H1 (cell line): Measurements from ENCODE around the gene OR11H7. TPM values are rescaled to one million over a fixed set of nuclear protein-coding genes. Genes with fewer than 3 reads are reported as not detected.
"Not testable (repeated sequence)": the region's sequence is repeated elsewhere in the genome, so short reads cannot be mapped to it uniquely, and the experiment has no call there.

Experiments used
- CTCF ChIA-PET: fragments of 300-600 bp; sonication (Branson Sonifier 250); formaldehyde crosslinking; loops from one replicate; lab custom pipeline; 2021; ENCODE audit not compliant: partially characterized antibody; lab: Charles Lee
- POLR2A ChIA-PET: fragments of 300-600 bp; sonication (Branson Sonifier 250); formaldehyde crosslinking; loops from one replicate; lab custom pipeline; 2021; ENCODE audit warnings: inconsistent platforms; ENCODE audit not compliant: partially characterized antibody; lab: Charles Lee
- DNase-seq, 2 experiments: peaks; one replicate each; pipeline versions ENCODE4 v3.0.0 to v3.0.0-alpha.2; 2010 to 2022; ENCODE audit warnings: low spot score in 2 of 2, low read depth in 1 of 2, mixed read lengths in 1 of 2
- FAIRE-seq: peaks from 2 replicates; lab custom pipeline; 2011; peaks lifted over from hg19 to GRCh38; lab: Jason Lieb, UNC
- H2AFZ ChIP-seq: 2 replicates; pipeline ENCODE4 v1.8.1; 2012; ENCODE audit warnings: low read length, inconsistent platforms
- H2AK5ac ChIP-seq: 2 replicates; pipeline ENCODE4 v1.6.1; 2013; ENCODE audit warnings: low read depth, low read length
- H2BK120ac ChIP-seq: replicated peaks from 2 replicates; pipeline ENCODE3; 2013; ENCODE audit warnings: low read depth, low read length, inconsistent platforms
- H2BK12ac ChIP-seq: 2 replicates; pipeline ENCODE4 v1.6.1; 2013; ENCODE audit warnings: low read depth, low read length
- H2BK15ac ChIP-seq: 2 replicates; pipeline ENCODE4 v1.6.1; 2013; ENCODE audit warnings: low read length
- H2BK20ac ChIP-seq: 2 replicates; pipeline ENCODE4 v1.6.1; 2013; ENCODE audit warnings: low read length
- H2BK5ac ChIP-seq: 2 replicates; pipeline ENCODE4 v1.6.1; 2013; ENCODE audit warnings: low read depth, low read length
- H3K14ac ChIP-seq: 2 replicates; pipeline ENCODE4 v1.6.1; 2013; ENCODE audit warnings: inconsistent platforms; ENCODE audit not compliant: insufficient read length
- H3K18ac ChIP-seq: 2 replicates; pipeline ENCODE4 v1.6.1; 2013; ENCODE audit warnings: low read length; ENCODE audit errors: extremely low read depth
- H3K23ac ChIP-seq: 2 replicates; pipeline ENCODE4 v1.6.1; 2013; ENCODE audit warnings: inconsistent platforms; ENCODE audit not compliant: insufficient read length
- H3K23me2 ChIP-seq: 2 replicates; pipeline ENCODE4 v1.6.1; 2013; ENCODE audit warnings: low read depth, low read length
- H3K27ac ChIP-seq: 2 replicates; pipeline ENCODE4 v1.6.1; 2011; ENCODE audit warnings: low read depth, low read length, inconsistent platforms
- H3K27me3 ChIP-seq, 4 experiments: replicated peaks in 1 of 4; 1 replicate in 1 of 4; 2 replicates in 3 of 4; pipeline versions ENCODE4 v1.6.1 to v1.8.1; 2011 to 2013; ENCODE audit warnings: low read length in 3 of 4, mild to moderate bottlenecking in 3 of 4, inconsistent platforms in 2 of 4, mixed read lengths in 2 of 4, moderate library complexity in 1 of 4; ENCODE audit not compliant: control insufficient read depth in 3 of 4, insufficient read depth in 3 of 4; ENCODE audit errors: extremely low read depth in 1 of 4
- H3K36me3 ChIP-seq, 4 experiments: 2 replicates each; pipeline versions ENCODE4 v1.6.1 to v1.8.1; 2011 to 2013; ENCODE audit warnings: mild to moderate bottlenecking in 4 of 4, low read length in 3 of 4, moderate library complexity in 2 of 4, control low read depth in 1 of 4, inconsistent platforms in 1 of 4; ENCODE audit not compliant: insufficient read depth in 4 of 4, control insufficient read depth in 2 of 4
- H3K4ac ChIP-seq: replicated peaks from 2 replicates; pipeline ENCODE3; 2013; ENCODE audit warnings: low read length, low read depth, mixed read lengths, inconsistent platforms; ENCODE audit not compliant: insufficient read length
- H3K4me1 ChIP-seq, 4 experiments: replicated peaks in 1 of 4; 1 replicate in 1 of 4; 2 replicates in 3 of 4; pipeline versions ENCODE4 v1.6.1 to v1.8.1; 2011 to 2013; ENCODE audit warnings: low read length in 3 of 4, inconsistent platforms in 2 of 4, mixed read lengths in 1 of 4; ENCODE audit not compliant: insufficient read depth in 4 of 4, control insufficient read depth in 3 of 4
- H3K4me2 ChIP-seq, 2 experiments: 2 replicates each; pipeline versions ENCODE4 v1.6.1 to v1.8.1; 2011 to 2013; ENCODE audit warnings: low read depth in 2 of 2, low read length in 2 of 2, control low read depth in 1 of 2, inconsistent platforms in 1 of 2, mild to moderate bottlenecking in 1 of 2; ENCODE audit not compliant: insufficient read depth in 1 of 2
- H3K4me3 ChIP-seq, 4 experiments: fragments of 200-600, 300-600 bp in 1 of 4; sonication (generic), shearing (Covaris generic), sonication (Bioruptor Twin) in 1 of 4; 2 replicates each; pipeline versions ENCODE4 v1.5.1 to v1.8.1; 2011 to 2016; ENCODE audit warnings: low read length in 4 of 4, low read depth in 3 of 4, control low read depth in 2 of 4, inconsistent platforms in 2 of 4, mild to moderate bottlenecking in 2 of 4, mixed read lengths in 1 of 4, moderate library complexity in 1 of 4; ENCODE audit not compliant: insufficient read depth in 2 of 4; ENCODE audit errors: extremely low read depth in 1 of 4
- H3K56ac ChIP-seq: replicated peaks from 2 replicates; pipeline ENCODE3; 2013; ENCODE audit warnings: low read depth, mild to moderate bottlenecking, mixed read lengths, low read length, inconsistent platforms; ENCODE audit not compliant: insufficient read length
- H3K79me1 ChIP-seq: 2 replicates; pipeline ENCODE4 v1.6.1; 2013; ENCODE audit warnings: low read depth, low read length, control low read depth
- H3K79me2 ChIP-seq, 2 experiments: 2 replicates each; pipeline versions ENCODE4 v1.6.1 to v1.8.1; 2012 to 2013; ENCODE audit warnings: low read length in 2 of 2, mild to moderate bottlenecking in 2 of 2, inconsistent platforms in 1 of 2; ENCODE audit not compliant: insufficient read depth in 2 of 2, control insufficient read depth in 1 of 2
- H3K9ac ChIP-seq, 4 experiments: replicated peaks in 1 of 4; 1 replicate in 1 of 4; 2 replicates in 3 of 4; pipeline versions ENCODE4 v1.6.1 to v1.8.1; 2011 to 2013; ENCODE audit warnings: low read depth in 3 of 4, low read length in 3 of 4, control low read depth in 2 of 4, mild to moderate bottlenecking in 2 of 4, moderate library complexity in 2 of 4, inconsistent platforms in 1 of 4; ENCODE audit errors: extremely low read depth in 1 of 4
- H3K9me3 ChIP-seq, 2 experiments: 2 replicates each; pipeline versions ENCODE4 v1.6.1 to v1.8.1; 2012 to 2013; ENCODE audit warnings: mild to moderate bottlenecking in 2 of 2, moderate library complexity in 2 of 2, control low read depth in 1 of 2, inconsistent platforms in 1 of 2, low read depth in 1 of 2, low read length in 1 of 2, mixed read lengths in 1 of 2; ENCODE audit not compliant: insufficient read depth in 2 of 2
- H4K20me1 ChIP-seq, 2 experiments: replicated peaks in 1 of 2; 2 replicates each; pipeline versions ENCODE3 to v1.8.1; 2011 to 2013; ENCODE audit warnings: inconsistent platforms in 2 of 2, low read length in 2 of 2, mild to moderate bottlenecking in 1 of 2; ENCODE audit not compliant: insufficient read depth in 2 of 2, control insufficient read depth in 1 of 2
- H4K5ac ChIP-seq: 2 replicates; pipeline ENCODE4 v1.6.1; 2013; ENCODE audit warnings: low read length, low read depth, mixed read lengths, inconsistent platforms; ENCODE audit not compliant: insufficient read length
- H4K8ac ChIP-seq: 2 replicates; pipeline ENCODE4 v1.8.0; 2013; ENCODE audit warnings: mild to moderate bottlenecking, moderate library complexity, low read length, inconsistent platforms; ENCODE audit not compliant: insufficient read depth; ENCODE audit errors: extremely low read depth
- H4K91ac ChIP-seq: replicated peaks from 2 replicates; pipeline ENCODE3; 2013; ENCODE audit warnings: low read length, mixed read lengths, inconsistent platforms; ENCODE audit not compliant: insufficient read length
- HDAC6 ChIP-seq: IDR thresholded peaks from one replicate; pipeline ENCODE4 v1.7.1; 2012; ENCODE audit warnings: low read depth, mild to moderate bottlenecking, inconsistent platforms, low read length, moderate library complexity
- POLR2AphosphoS5 ChIP-seq: IDR thresholded peaks from 2 replicates; pipeline ENCODE4 v1.6.1; 2011; ENCODE audit warnings: low read depth, low read length
- TBP ChIP-seq: IDR thresholded peaks from 2 replicates; pipeline ENCODE4 v1.6.1; 2011; ENCODE audit warnings: low read depth, low read length, improper control_type of control experiment
- TCF12 ChIP-seq: IDR thresholded peaks from 2 replicates; pipeline ENCODE4 v1.6.1; 2011; ENCODE audit warnings: low read depth, mild to moderate bottlenecking, low read length
- WGBS, 2 experiments: shearing (Covaris generic) in 1 of 2; methylation state at CpG; one replicate each; pipeline versions ENCODE4 v1.1.6 to v1.1.7; 2013 to 2015; ENCODE audit warnings: low lambda C conversion rate in 2 of 2, mixed read lengths in 2 of 2, inconsistent platforms in 1 of 2, low coverage in 1 of 2, missing lambda C conversion rate in 1 of 2; ENCODE audit not compliant: insufficient replicate concordance in 2 of 2, insufficient coverage in 1 of 2, insufficient read length in 1 of 2; ENCODE audit errors: extremely low coverage in 1 of 2, missing lambda C conversion rate in 1 of 2; 5-methylcytosine and 5-hydroxymethylcytosine counted together
- polyA plus RNA-seq, 7 experiments: library from polyadenylated mRNA; depleted of rRNA in 3 of 7; stranded (reverse) in 5 of 7; unstranded in 2 of 7; fragments of >200 nt in 5 of 7; fragments of 200-250 nt in 2 of 7; gene quantifications; 1 replicate in 5 of 7; 2 replicates in 1 of 7; 4 replicates in 1 of 7; pipeline versions ENCODE4 v1.2.1 to v1.2.3, GENCODE V29; 2011 to 2013; ENCODE audit warnings: missing spikeins in 2 of 7, mixed read lengths in 2 of 7
- total RNA-seq: library from RNA; stranded (reverse); fragmentation: NEBNext Ultra II Directional; extraction: Animal tissue kit (Norgen Biotek cat#: 25700); gene quantifications from 2 replicates; pipeline ENCODE4 v1.2.1, GENCODE V29; 2021
- TF ChIP-seq, protein P1 (sequence below): IDR thresholded peaks from 2 replicates; pipeline ENCODE4 v1.6.1; 2012; ENCODE audit warnings: low read length, inconsistent platforms

The OR11H7 gene
- total and polyA plus RNA-seq, 2 of the 8 experiments (the other 6 are each of a cell fraction or from before 2014, with no cell fraction given) = not detected

DNA sequence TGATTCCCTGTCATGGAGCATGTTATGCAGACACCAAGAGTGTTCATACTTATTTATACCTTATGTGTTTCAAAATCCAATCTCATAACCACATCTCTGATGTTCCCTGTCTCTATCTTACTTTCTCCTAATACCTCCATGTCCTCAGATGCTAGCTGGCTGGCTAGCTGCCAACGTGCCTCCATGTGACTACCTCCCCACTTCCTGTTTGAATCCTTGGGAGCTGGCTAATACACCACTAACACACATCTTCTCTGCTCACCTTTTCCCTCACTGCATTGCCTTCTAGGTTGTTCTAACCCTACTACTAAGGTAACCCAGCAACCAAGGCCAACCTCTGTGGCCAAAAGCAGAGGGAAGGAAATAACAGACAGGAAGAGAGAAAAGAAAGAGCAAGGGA, 49.6 kb downstream of the OR11H7 start (continued):
- TF ChIP-seq TCF12 (no peak), HDAC6 (no peak), POLR2AphosphoS5 (no peak), TBP (no peak)
- TF ChIP-seq, protein P1, sequence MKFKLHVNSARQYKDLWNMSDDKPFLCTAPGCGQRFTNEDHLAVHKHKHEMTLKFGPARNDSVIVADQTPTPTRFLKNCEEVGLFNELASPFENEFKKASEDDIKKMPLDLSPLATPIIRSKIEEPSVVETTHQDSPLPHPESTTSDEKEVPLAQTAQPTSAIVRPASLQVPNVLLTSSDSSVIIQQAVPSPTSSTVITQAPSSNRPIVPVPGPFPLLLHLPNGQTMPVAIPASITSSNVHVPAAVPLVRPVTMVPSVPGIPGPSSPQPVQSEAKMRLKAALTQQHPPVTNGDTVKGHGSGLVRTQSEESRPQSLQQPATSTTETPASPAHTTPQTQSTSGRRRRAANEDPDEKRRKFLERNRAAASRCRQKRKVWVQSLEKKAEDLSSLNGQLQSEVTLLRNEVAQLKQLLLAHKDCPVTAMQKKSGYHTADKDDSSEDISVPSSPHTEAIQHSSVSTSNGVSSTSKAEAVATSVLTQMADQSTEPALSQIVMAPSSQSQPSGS = no peak

DNA sequence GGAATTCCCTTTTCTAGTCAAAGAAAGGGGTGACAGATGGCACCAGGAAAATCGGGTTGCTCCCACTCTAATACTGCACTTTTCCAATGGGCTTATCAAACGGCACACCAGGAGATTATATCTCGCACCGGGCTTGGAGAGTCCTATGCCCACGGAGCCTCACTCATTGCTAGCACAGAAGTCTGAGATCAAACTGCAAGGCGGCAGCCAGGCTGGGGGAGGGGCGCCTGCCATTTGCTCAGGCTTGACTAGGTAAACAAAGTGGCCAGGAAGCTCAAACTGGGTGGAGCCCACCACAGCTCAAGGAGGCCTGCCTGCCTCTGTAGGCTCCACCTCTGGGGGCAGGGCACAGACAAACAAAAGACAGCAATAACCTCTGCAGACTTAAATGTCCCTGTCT, 51.5 kb downstream of the OR11H7 start:
- H2AK5ac ChIP-seq, H3K56ac ChIP-seq, H3K23ac ChIP-seq, H3K4me1 ChIP-seq, H3K36me3 ChIP-seq, H2BK120ac ChIP-seq, H3K79me1 ChIP-seq, H3K79me2 ChIP-seq, H3K4me2 ChIP-seq, H2BK15ac ChIP-seq, CTCF ChIA-PET, H4K91ac ChIP-seq, H3K4me3 ChIP-seq, FAIRE-seq, H3K27ac ChIP-seq, H4K20me1 ChIP-seq, H2AFZ ChIP-seq, H2BK12ac ChIP-seq, DNase-seq, H3K27me3 ChIP-seq, H3K4ac ChIP-seq, H4K8ac ChIP-seq, H3K23me2 ChIP-seq, H4K5ac ChIP-seq, H2BK20ac ChIP-seq, H3K18ac ChIP-seq, H3K14ac ChIP-seq, H2BK5ac ChIP-seq, H3K9ac ChIP-seq: not testable (repeated sequence)
- H3K9me3 ChIP-seq = peaks cover 3 to 12% of the 10 kb centered on the region in 2 experiments; a peak in 2 of 4 replicates
- POLR2A ChIA-PET = interaction anchor here (1.0 kb wide), 1 partner anchor 15 kb away, joined by 4 read pairs; no protein-coding TSS in a partner anchor
- 96% methylated on average over 7 of the region's 7 CpGs; no CpG with 5 or more reads in 1 of the 2 experiments for WGBS, 2 experiments
